ENCODE results near the gene CHRNA5.

GRCh38 chr15:78574944-78575343, 9.6 kb downstream of the CHRNA5 start:
- no peak for TF ChIP-seq CTCF (IDR thresholded peaks at IDR 0.05)
- no peak for TF ChIP-seq POLR2A (IDR thresholded peaks at IDR 0.05)
